Measurements from ENCODE around the gene SERF2.
"Not testable (repeated sequence)": the region's sequence is repeated elsewhere in the genome, so short reads cannot be mapped to it uniquely, and the experiment has no call there.

Gene SERF2

DNA sequence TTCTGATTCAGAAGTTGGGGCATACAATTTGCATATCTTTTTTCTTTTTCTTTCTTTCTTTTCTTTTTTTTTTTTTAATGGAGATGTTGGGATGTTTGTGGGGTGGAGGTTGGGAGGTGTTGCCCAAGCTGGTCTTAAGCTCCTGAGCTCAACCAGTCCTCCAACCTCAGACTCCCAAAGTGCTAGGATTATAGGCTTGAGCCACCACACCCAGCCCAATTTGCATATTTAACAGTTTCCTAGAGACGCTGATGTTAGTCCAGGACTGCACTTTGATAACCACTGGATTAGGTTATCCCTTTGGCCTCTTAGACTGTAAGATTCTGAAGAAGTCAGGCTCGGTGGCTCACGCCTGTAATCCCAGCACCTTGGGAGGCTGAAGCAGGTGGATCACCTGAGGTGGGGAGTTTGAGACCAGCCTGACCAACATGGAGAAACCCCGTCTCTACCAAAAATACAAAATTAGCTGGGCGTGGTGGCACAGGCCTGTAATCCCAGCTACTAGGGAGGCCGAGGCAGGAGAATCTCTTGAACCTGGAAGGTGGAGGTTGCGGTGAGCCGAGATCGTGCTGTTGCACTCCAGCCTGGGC lies 37.9 kb downstream of the SERF2 start:
- not testable (repeated sequence) for DNase-seq (ENCODE audit: low read depth)

DNA sequence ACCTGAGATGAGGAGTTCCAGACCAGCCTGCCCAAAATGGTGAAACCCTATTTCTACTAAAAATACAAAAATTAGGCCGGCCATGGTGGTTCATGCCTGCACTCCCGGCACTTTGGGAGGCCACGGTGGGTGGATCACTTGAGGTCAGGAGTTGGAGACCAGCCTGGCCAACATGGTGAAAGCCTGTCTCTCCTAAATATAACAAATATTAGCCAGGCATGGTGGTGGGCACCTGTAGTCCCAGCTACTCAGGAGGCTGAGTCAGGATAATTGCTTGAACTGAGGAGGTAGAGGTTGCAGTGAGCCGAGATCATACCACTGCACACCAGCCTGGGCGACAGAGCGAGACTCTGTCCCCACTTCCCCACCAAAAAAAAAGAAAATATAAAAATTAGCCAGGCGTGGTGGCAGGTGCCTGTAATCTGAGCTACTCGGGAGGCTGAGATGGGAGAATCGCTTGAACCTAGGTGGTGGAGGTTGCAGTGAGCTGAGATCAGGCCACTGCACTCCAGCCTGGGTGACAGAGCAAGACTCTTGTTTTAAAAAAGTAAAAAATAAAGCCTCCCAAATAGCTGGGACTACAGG lies 38.7 kb downstream of the SERF2 start:
- DNase-seq (ENCODE audit: low read depth) = not testable (repeated sequence)

DNA sequence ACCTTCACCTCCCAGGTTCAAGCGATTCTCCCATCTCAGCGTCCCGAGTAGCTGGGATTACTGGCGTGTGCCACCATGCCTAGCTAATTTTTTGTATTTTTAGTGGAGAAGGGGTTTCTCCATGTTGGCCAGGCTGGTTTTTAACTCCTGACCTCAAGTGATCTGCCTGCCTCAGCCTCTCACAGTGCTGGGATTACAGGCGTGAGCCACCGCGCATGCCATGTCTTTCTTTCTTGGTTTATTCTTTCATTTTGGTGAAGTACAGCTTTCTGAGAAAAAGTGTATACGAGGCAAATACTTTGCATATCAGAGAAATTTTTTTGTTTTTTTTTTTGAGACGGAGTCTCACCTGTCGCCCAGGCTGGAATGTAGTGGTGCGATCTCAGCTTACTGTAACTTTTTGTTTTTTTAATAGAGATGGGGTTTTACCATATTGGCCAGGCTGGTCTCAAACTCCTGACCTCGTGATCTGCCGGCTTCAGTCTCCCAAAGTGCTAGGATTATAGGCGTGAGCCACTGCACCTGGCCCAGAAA lies 39.5 kb downstream of the SERF2 start:
- not testable (repeated sequence) for DNase-seq (ENCODE audit: low read depth)

DNA sequence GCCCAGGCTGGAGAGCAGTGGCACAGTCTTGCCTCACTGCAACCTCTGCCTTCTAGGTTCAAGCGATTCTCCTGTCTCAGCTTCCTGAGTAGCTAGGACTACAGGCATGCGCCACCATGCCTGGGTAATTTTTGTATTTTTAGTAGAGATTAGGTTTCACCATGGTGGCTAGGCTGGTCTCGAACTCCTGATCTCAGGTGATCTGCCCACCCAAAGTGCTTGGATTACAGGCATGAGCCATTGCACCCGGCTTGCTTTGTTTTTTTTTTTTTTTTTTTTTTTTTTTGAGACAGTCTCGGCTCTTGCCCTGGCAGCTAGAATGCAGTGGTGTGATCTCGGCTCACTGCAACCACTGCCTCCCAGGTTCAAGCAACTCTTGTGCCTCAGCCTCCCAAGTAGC lies 40.4 kb downstream of the SERF2 start:
- DNase-seq (ENCODE audit: low read depth) = not testable (repeated sequence)

DNA sequence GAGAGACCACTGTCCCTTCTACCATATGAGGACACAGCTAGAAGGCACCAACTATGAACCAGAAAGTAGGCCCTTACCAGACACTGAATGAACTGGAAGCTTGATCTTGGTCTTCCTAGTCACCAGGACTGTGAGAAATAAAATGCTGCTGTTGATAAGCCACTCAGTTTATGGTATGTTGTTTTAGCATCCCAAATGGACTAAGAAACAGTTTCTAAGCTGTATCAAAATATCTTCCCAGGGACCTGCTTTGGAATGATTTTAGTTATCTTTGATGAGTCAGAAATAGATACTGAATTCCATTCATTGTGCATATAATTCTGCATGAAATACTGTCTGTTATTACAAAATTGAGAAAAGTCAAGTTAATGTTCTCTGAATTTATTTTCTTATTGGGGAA lies 53.3 kb downstream of the SERF2 start:
- DNase-seq (ENCODE audit: low read depth) = no peak

Data from stimulated activated CD8-positive, alpha-beta memory T cell treated with anti-CD3 and anti-CD28 coated beads, Interleukin-7, amount 100 ng/mL, for 24 hours (primary cell).